Activated CD4-positive, alpha-beta T cell treated with anti-CD3 and anti-CD28 coated beads, Interleukin-2, amount 50 U/mL, for 24 hours (primary cell): ENCODE results near the gene MTMR10.

Source experiments
- DNase-seq, 2 donors: peaks; one replicate each; pipeline ENCODE4 v3.0.0-alpha.2; 2020; ENCODE audit warnings: low read depth in 1 of 2, low spot score in 1 of 2

Gene MTMR10

DNA sequence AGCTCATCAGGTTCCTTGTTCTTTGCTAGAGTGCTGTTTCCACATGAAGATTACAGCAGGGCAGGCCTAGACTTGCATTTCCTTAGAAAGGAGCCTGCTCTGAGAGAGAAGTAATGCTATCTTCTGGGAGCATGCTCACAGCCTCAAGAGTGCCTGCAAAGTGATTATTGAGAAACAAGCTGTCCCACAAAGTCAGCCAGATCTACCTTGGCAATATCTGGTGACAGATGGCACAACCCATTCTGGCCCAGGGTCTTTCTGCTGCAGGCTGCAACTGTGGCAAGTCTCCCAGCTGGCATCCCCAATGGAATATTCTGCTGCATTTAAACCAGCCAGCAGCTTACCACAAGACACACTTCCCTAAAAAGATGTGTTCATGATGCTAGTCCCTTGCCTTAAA lies 29.3 kb downstream of the MTMR10 start:
- DNase-seq: no peak

DNA sequence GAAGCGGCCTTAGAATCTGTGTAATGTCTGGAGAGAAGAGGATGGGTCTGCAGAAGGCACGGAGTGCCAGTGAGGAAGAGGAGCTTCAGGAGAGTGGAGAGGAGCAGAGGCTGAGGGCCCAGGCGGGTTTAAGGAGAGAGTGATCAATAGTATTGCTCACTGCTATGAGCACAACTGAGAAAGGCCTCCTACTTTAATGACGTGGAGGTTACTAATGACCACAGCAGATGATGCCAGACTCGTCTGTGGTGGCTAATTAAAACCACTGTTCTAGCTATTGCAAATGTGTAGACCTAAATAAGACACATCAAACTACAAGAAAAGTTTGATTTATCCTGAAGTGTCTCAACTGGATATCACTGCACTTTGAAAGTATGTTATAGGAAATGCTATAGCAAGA lies 33.2 kb downstream of the MTMR10 start:
- no peak for DNase-seq

DNA sequence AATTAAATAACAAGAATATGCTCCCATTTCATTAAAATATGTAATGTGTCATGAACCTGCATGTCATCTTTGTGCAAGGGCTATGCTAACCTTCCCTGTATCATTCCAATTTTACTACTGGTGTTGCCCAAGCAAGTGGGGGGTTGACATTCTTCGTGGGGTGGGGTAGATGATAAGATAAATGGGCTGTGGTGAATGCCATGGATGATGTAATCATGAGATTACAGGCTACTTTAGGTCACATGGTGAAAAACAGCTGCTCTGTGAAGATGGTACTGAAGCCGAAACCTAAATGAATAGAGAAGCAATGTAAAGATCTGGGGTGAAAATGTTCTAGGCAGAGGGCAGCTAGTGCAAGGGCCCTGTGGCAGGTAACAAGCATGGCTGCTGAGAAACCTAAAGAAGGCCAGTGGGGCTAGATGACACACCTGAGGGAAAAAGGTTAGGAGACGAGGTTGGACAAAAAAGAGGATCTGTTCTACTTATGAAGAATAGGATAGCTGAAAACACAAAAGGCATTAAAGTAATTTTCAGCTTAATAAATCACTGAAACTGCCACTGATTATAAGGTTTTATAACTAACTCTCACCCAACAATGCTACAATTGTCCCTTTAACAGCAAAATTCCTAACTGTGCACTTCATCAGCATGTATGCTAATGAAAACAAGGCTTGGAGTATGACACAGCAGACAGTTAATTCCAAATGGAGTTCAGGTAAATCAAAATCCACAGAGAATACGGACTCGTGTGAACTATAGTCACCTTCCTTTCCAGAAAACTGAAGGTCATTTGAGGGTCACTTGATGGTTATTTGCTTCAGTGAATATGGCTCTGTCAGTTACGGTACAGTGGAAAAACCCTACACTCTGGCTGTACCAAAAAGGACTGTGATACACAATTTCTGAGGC lies 35.0 kb downstream of the MTMR10 start:
- DNase-seq: no peak

DNA sequence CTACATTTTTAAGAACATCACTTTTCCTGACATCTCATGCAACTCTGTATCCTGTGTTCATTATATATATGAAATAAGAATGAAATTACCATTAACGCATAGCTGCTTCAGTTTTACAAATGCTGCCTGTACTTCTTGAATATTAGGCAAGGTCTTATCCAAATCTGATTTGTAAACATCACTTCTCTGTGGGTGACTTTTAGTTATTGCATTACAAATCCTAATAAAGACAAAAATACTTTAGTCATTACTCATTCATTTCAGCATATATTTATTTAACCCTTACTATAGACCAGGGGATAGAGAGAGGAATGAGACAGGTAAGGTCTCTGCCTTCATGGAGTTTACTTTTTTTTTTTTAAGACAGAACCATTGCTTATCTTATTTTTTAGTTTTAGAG lies 36.8 kb downstream of the MTMR10 start:
- no peak for DNase-seq

DNA sequence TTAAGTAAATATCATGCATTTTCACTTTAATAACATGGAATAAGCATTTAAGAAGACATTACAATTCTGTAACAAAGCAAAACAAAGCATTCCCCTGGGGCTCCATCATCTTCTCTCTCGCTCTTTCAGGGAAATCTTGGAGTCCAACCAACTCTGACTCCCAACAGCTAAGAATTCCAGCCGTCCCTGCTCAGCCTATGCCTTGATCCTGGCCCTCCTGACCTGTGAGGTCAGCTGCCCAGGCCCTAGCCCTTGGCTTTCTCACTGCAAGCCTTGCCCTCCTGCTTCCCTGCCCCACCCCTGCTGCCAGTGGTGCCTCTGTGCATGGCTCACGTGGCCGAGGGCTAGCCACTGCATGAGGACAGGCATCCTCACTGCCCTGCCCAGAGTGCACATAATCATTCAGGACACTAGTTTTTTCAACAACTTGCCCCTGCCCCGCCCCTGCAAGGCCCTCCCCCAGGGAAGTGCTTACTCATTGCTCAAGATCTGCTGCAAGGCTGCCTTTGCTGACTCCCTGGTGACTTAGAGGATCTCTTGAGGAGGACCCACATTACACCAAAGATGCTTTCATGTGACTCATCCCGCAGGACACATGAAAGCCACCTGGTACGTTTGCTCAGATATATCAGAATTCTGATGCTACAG lies 37.6 kb downstream of the MTMR10 start:
- DNase-seq: no peak

DNA sequence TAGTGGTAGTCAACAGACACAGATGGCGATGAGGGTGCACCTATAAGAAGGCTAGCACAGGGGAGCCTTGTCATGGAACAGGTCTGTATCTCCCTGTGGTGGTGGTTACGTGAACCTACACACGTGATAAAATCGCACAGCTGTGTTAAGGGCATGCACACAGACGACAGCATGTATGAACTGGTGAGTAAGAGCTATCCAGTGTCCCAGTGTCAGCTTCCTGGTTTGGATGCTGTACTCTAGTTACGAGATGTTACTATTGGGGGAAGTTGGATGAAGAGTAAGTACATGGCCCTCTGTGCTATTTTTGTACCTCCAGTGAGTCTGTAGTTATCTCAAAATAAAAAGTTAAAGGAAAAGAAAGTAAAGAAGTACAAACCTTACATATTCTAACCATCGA lies 38.2 kb downstream of the MTMR10 start:
- no peak for DNase-seq

DNA sequence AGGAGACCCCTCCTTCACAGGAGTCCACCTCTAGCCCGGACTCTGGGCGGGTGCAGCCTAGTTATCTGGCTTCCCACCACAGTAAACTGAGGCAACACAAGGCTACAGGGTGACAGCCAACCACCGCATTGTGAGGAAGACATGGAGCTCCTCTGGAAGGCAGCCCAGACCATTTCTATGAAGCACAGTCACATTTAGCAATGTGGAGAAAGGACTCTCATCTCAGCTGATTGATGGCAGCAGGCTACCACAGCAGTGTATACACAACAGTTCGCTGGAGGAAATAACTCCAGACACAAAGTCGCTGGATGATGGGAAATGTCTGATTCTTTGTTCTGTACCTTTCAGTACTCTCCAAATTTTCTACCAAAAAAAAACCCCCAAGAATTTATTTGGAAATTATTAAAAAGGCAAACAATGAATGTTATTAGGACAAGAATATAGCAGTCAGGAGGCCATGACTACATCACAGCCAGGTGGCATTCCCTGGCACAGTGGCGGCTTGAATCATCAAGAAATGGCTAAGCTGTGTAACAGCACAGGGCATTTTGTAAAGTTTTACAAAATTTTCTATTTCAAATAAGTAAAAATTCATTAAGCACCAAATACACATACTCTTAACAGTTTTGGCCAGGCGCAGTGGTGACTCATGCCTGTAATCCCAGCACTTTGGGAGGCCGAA lies 47.6 kb downstream of the MTMR10 start:
- DNase-seq: no peak

DNA sequence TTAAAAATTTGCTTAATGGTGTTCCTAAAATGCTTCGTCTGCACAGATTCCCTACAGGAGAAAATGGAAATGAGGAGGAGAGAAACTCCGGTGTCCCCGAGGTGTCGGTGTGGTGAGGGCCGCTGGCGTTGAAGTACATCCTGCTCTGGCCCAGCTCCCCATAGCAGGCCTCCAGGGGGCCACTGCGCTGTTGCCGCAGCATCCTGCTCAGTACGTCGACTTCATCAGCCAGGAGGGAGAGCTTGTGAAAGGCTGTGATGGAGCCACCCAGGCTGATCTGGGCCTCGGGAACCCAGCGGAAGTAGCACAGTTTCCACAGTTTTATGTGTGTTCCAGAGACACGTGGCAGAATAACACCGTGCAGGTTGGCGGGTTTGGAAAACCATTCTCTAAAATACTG lies 49.9 kb downstream of the MTMR10 start:
- no peak for DNase-seq

DNA sequence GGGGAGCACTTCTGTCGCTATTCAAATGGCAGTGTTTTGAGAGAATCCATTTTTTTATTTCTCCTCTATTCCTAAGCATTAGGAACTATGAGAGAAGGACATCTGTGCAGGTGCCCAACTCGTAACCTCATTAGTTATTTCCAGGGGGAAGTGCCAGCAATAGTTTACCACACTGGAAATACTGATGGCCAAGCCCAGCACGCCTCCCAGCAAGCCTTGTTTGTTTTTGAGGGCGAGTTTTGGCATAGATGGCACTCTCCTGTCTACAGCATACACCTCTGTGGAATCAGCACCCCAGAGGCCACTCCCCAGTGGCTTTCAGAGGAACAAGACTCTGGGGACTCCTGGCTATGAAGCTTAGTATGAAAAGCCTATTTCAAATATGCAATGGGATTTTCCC lies 51.1 kb downstream of the MTMR10 start:
- no peak for DNase-seq

DNA sequence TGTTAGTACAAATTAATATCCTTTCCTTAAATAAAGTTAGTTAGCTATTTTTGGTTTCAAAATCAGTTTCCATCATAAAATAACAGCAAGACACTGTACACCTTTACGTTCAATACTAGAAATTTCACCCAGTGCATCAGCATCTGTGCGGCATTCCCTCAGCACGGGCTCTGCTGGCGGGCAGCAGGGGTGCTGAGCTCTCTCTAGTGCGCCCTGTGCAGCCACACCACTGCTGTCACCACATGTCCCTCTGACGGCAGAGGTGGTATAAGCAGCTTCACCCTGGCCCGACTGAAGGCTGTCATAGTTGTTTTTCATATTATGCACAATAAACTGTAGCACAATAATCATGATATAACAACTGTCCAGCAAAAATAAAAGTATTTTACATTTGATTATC lies 52.3 kb downstream of the MTMR10 start:
- DNase-seq: no peak

DNA sequence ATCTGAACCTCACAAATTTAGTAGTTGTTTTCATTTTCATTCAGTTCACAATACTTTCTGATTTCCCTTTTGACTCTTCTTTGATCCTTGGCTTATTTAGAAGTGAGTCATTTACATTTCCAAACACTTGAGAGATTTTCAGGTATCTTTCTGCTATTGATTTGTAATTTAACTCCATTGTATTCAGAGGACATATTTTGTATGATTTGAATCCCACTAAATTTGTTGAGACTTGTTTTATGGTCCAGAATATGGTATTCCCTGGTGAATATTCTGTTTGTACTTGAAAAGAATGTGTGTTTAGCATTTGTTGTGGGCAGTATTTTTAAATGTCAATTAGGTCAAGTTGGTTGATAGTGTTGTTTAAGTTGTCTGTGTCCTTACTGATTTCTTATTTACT lies 58.1 kb downstream of the MTMR10 start:
- no peak for DNase-seq

DNA sequence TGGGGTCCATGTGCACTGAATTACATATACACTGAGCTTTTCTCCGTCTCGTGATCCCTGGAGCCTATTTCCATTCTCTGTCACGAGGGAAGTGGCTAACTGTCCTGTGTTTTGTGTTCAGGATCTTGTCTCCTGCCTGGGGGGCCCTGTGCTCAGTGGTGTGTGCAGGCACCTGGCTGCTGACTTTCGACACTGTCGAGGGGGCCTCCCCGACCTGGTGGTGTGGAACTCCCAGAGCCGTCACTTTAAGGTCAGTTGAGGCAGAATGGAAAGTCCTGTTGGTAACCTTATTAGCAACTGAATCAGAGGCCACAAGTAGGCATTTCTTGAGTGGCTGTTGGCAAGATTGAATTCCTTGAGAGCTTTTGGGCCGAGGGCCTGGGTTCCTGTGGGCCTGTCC lies 61.0 kb downstream of the MTMR10 start:
- DNase-seq: no peak

DNA sequence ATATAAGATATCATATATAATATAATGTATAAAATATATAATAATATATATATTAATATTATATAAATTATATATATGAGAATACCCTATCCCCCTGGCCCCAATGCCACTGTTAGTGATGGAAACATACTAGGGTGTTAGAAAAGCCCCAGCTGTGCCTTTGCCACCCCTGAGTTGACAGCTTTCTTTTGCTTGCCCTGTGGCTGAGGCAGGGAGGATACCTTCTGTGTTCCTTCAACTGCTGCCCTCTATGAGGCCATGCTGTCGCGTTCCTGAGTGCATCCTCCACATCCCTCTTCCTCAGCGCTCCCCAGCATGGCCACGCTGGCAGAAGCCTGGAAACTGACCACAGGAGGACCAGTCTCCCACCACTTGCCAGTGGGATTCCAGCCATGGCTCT lies 61.4 kb downstream of the MTMR10 start:
- DNase-seq: no peak

DNA sequence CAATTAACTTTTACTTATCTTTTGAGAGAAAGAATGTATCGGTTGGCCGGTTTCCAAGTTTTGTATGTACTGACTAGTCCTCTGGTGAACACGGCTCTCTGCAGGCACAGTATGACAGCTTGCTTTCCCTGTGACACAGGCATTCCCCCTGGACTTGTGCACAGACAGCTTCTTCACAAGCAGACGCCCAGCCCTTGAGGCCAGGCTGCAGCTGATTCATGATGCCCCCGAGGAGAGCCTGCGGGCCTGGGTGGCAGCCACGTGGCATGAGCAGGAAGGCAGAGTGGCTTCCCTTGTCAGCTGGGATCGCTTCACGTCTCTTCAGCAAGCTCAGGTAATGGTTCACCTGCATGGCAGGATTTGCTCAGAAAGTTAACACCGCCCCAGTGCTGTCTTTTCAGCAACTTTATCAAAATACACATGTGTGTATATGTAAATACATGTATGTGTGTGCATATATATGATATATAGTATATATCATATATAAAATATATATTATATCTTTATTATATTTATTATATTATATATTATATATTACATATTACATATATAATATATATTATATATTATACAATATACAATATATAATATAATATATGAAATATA lies 62.3 kb downstream of the MTMR10 start:
- DNase-seq: no peak

DNA sequence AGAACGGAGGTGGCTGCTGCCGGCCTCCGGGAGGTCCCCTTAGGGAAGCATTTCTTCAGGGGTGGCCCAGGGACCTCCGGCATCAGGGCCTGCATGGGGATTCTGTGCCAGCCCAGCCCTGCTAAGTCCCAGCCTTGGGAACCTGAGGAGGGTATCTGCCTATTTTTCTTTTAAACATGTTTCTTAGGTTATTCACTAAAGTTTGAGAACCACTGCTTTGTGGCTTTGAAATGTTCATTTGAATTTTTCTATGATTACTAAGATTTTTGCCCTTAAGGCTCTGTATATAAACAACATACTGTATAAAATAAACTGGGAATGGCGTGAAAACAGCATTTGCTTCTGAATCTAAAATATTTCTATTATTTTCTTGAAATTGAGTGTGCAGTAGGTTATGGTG lies 63.4 kb downstream of the MTMR10 start:
- DNase-seq: no peak

DNA sequence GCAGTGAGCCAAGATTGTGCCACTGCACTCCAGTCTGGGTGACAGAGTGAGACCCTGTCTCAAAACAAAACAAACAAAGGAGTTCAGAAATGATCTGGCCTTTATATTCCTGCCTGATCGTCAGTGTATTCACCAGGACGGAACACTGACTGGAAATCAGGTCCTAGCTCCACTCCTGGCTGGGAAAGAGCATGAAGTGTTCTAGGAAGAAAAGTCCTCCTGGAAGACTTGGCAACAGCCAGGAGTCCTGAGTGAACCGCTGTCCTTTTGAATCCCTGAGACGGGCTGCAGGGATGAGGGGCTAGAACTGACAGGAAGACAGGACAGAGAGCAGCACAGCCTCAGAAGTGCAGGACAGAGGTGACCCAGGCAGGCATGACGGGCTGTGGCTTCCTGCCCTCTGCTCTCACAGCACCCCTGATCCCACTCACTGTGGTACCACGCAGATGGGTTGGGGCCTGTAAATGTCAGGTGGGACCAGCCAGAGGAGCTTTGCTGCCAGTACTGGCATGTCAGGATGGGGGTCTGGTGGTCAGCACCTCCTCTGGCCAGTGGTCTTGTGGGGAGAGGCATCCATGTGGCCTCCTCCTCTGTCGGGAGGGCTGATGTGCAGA lies 64.2 kb downstream of the MTMR10 start:
- DNase-seq: no peak

DNA sequence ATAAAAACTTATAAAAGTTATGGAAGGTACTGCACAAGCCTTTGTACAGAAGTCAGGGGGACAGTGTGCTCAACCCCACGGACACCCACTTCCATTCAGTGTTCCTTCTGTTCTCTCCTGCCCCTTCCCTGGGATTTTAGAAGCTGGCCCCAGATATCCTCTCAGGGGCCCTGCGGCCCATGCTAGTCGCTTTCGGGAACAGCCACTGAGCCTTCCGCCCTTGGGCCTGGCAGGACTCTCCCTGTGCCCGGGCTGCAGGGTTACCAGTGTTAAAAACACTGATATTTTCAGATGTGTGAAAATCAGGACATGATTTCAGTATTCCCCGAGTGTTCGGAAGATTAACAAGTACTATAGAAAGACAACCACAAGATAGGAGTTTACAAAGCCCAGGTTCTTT lies 65.3 kb downstream of the MTMR10 start:
- DNase-seq: no peak

DNA sequence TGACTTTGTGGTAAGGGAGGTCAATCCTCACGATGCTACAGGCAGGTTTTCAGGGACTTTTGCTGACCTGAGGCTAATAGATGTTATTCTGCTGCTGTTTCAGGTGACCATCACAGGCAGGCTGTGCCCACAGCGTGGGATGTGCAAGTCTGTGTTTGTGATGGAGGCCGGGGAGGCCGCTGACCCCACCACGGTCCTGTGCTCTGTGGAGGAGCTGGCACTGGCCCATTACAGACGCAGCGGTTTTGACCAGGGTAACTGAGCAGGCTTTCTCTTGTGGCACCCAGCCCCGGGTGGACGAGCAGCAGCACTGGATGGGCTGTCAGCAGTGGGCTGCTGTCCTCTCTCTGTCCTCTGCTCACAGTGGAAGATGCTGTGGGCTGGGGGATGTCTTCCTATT lies 65.7 kb downstream of the MTMR10 start:
- no peak for DNase-seq

DNA sequence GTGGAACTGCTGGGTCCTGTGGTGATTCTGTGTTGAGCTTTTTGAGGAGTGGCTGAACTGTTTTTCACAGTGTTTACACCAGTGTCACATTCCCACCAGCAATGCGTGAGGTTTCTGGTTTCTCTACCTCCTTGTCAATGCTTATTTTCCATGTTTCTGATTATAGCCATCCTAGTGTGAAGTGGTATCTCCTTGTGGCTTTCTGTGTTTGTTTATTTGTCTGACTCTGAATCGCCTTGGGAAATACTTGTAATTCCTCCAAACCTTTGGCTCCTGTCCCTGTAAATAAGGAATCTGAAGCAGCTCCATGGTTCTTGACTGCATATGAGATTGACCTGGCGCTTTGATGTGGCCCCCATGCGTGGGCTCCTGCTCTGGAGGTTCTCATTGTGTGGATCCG lies 67.1 kb downstream of the MTMR10 start:
- no peak for DNase-seq

DNA sequence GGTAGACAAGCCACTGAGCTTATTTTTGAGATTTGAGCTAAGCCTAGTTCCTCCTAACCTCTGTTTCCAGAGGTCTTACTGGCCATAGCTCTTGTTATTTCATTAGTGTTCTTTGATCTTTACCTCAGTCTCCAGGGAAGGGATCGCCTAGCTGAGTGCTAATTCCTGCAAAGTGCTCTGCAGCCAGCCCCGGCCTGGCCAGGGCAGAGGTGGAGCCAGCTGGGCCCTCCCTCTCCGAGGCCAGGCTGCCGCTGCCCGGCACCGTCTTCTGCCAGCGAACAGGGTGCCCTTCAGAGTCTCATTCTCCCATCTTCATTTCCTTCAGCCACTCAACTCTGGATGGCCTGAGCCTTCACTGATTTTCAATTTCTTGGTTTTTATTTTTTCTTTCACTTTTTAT lies 68.0 kb downstream of the MTMR10 start:
- no peak for DNase-seq
